GM19240 (cell line): ENCODE measurements around the gene NF2.
"Not testable (repeated sequence)": the region's sequence is repeated elsewhere in the genome, so short reads cannot be mapped to it uniquely, and the experiment has no call there.

ENCODE experiments used
- DNase-seq: peaks from one replicate; pipeline ENCODE4 v3.0.0; 2011; ENCODE audit warnings: low spot score; ENCODE audit not compliant: insufficient read length

The NF2 gene

GRCh38 chr22:29603358-29604075 is at the start of gene NF2:
NF2 (plus strand) TSS chr22:29603633; CDS start chr22:29603999, 366 bp downstream.
- DNase-seq = peak; percentile 97

DNA sequence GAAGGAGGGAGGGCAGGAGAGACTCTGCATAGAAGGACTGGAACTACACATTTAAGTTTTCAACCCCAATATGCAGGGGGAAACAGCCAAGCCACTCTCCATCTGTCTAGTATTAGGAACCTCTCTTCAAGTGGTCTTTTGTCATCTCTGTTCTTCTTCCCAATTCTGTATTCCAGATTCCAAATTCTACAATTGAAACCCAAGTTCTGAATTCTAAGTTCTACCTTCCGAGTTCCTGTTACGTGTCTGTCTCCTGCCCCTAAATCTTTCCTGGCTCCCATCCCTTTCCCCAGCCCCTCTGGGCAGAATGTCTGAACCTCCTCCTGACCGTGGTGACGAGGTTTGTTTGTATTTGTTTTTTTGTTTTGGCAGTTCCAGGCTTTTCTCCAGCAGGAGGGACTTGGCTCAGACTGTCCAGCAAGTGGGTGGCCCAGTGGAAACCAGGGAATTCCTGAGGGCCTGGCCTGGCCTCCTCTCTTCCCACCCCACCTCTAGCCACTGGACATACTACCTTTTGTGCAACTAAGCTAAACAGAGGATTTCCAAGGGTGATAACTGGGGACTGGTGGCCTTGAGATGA is 48.3 kb upstream of the NF2 start:
- no peak for DNase-seq

- DNase-seq = no peak
Observed at GRCh38 chr22:29559030-29559429, 44.4 kb upstream of the NF2 start.

GRCh38 chr22:29559853-29560252 is 43.6 kb upstream of the NF2 start:
- DNase-seq = no peak

GRCh38 chr22:29563652-29564460 is 39.6 kb upstream of the NF2 start:
- no peak for DNase-seq

DNA sequence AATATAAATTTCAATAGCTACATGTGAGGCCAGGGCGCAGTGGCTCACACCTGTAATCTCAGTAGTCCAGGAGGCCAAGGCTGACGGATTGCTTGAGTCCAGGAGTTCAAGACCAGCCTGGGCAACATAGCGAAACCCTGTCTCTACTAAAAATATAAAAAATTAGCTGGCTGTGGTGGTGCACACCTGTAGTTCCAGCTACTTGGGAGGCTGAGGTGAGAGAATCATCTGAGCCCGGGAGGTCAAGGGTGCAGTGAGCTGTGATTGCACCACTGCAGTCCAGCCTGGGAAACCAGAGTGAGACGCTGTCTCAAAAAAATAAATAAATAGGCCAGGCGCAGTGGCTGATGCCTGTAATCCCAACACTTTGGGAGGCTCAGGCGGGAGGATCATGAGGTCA is 36.9 kb upstream of the NF2 start:
- not testable (repeated sequence) for DNase-seq

GRCh38 chr22:29567338-29567737 is 36.1 kb upstream of the NF2 start:
- no peak for DNase-seq

GRCh38 chr22:29569011-29569678 is 34.3 kb upstream of the NF2 start:
- no peak for DNase-seq

GRCh38 chr22:29570456-29570855 is 33.0 kb upstream of the NF2 start:
- DNase-seq = no peak

GRCh38 chr22:29570912-29571549 is 32.4 kb upstream of the NF2 start:
- no peak for DNase-seq

DNA sequence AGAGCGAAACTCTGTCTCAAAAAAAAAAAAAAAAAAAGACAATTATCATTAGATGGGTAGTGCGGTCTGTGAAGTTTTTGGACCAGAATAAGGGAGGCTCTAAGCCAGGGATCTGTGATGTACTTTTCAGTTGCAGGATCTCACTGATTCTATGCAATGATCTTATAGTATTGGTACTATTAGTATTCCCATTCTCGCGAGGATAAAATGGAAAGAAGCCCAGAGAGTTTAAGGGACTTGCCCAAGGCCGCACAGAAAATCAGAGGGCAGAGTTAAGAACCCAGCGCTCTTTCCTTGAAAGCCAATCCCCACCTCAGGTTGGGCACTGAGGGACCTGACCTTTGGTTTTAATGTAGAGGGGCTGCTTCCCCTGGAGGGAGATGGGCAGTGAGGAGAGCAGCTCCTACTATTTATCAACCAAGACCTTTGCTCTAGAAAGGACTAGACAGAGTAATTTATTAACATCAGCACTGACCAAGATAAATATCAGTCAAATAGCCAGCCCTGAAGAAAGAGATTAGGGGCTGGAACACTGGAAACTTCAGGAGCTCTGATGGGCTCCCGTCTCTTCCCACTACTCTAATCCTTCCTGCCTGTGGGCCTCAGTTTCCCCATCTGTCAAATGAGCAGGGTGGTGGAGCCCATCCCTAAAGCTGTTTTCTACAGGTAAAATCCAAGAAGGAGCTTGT is 28.5 kb upstream of the NF2 start:
- no peak for DNase-seq

DNA sequence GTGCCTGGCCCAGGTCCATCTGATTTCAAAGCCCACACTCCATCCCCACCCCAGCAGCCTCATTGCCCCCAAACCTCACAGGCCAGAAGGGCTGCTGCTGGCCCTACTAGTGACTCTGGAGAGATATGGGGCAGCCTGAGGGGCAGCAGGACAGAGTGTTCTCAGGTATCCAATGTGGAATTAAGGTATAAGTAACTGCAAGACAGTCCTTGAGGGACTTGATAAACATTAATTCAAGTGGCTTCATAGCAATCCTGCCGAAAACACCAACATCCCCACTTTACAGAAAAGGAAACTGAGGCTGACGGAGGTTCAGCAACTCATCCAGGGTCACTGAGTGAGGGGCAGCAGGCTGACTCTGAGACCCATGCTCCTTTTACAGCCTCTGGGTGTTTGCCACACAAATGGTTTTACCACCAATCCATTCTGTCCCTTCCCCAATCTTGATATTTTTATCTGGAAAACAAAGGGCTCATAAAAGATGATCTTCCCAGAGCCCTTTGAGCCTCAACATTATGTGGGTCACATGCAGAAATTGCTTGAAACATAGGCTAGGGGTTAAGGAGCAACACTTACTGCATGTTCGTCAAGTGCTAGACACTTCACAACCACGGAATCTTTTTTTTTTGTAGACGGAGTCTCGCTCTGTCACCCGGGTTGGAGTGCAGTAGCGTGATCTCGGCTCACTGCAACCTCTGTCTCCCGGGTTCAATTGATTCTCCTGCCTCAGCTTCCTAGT is 24.8 kb upstream of the NF2 start:
- DNase-seq = no peak

GRCh38 chr22:29580200-29580810 is 23.1 kb upstream of the NF2 start:
- DNase-seq = no peak

DNA sequence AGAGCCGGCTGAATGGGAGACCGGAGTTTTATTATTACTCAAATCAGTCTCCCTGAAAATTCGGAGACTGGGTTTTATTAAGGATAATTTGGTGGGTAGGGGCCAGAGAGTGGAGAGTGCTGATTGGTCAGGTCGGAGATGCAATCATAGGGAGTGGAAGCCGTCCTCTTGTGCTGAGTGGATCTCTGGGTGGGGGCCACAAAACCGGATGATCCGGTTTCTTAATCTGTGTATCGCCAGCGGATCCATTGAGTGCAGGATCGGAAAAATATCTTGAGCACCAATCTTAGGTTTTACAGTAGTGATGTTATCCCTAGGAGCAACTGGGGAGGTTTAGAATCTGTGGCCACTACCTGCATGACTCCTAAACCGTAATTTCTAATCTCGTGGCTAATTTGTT is 21.6 kb upstream of the NF2 start:
- DNase-seq = no peak

- DNase-seq = no peak
Observed at GRCh38 chr22:29584975-29585374, 18.5 kb upstream of the NF2 start.

DNA sequence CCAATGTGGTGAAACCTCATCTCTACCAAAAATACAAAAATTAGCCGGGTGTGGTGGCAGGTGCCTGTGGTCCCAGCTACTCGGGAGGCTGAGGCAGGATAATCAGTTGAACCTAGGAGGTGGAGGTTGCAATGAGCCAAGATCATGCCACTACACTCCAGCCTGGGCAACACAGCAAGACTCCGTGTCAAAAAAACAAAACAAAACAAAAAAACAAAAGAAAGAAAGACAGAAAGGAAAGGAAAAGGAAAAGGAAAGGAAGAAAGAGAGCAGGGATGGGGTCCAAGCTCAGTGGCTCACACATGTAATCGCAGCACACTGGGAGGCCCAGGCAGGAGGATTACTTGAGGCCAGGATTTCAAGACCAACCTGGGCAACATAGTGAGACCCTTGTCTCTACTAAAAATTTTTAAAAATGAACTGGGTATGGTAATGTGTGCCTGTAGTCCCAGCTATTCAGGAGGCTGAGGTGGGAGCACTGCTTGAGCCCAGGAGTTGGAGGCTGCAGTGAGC is 17.2 kb upstream of the NF2 start:
- DNase-seq = not testable (repeated sequence)

DNA sequence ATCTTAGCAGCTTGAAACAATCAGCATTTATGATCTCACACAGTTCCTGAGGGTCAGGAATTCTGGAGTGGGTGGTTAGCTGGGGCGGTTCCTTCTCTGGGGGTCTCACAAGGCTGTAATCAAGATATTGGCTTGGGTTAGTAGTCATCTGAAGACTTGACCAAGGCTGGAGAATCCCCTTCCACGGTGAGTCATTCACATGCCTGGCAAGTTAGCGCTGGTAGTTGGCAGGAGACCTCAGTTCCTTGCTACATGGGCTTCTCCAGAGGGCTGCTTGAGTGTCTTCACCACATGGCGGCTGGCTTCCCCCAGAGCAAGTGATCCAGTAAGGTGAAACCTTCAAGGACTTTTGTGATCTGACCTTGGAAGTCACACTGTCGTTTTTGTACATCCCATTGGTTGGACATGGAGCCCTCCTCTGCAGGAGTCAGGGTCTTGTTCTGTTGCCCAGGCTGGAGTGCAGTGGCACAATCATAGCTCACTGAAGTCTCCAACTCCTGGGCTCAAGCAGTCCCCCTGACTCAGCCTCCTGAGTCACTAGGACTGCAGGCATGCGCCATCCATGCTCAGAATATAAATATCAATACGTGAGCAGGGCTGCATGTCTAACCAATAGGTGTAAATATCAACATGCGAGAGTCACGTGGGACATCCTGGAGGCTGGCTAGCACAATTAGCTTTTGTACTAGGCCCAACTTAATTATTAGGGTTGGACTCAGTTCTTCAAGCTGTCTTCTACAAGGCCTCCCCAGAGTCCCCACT is 15.3 kb upstream of the NF2 start:
- DNase-seq = no peak

DNA sequence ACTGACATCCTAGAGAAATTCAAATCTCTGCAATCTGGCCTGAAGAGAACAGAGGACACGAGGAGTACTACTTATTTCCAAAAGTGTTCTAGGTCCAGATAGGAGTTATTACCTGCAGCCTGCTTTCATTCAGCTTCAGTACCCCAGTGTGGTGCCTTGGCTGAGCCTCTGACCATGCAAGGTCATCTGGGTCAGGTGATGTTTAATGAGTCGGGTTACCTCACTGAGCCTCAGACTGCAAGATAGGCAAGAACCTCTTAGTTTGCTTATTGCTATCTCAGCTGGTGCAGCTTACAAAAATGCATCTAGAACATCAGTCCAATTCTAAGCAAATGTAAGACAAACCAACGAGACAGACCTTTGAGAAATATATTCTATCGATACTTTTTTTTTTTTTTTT is 9.5 kb upstream of the NF2 start:
- no peak for DNase-seq

DNA sequence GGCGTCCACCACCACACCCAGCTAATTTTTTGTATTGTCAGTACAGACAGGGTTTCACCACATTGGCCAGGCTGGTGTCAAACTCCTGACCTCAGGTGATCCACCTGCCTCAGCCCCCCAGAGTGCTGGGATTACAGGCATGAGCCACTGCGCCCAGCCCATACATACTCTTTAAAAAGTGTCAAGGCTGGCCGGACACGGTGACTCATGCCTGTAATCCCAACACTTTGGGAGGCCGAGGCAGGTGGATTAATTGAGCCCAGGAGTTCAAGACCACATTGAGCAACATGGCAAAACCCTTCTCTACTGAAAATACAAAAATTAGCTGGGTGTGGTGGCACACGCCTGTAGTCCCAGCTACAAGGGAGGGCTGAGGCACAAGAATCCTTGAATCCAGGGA is 9.0 kb upstream of the NF2 start:
- DNase-seq = not testable (repeated sequence)
